Liver (tissue), 3 donors: Measurements from ENCODE around the gene DOCK6.

Source experiments
- GABPA ChIP-seq, 2 donors: IDR thresholded peaks in 1 of 2; conservative IDR thresholded peaks in 1 of 2; 2 replicates each; pipeline ENCODE4 v1.6.1; 2016; ENCODE audit warnings: antibody characterized with exemption in 2 of 2, mild to moderate bottlenecking in 1 of 2, moderate library complexity in 1 of 2
- TF ChIP-seq, protein P1 (sequence below): fragments of 150-350 bp; IDR thresholded peaks from 2 replicates; pipeline ENCODE4 v1.5.1; 2017; ENCODE audit warnings: improper control_type of control experiment, low read depth, low read length; ENCODE audit not compliant: missing input control
- donor health status: healthy.
- donor health status: healthy.

GRCh38 chr19:11171144-11171543, 91.2 kb downstream of the DOCK6 start:
- no peak for TF ChIP-seq GABPA (IDR thresholded peaks at IDR 0.05 in 1 of 2, conservative IDR thresholded peaks at IDR 0.05 in 1 of 2)
- TF ChIP-seq, protein P1, sequence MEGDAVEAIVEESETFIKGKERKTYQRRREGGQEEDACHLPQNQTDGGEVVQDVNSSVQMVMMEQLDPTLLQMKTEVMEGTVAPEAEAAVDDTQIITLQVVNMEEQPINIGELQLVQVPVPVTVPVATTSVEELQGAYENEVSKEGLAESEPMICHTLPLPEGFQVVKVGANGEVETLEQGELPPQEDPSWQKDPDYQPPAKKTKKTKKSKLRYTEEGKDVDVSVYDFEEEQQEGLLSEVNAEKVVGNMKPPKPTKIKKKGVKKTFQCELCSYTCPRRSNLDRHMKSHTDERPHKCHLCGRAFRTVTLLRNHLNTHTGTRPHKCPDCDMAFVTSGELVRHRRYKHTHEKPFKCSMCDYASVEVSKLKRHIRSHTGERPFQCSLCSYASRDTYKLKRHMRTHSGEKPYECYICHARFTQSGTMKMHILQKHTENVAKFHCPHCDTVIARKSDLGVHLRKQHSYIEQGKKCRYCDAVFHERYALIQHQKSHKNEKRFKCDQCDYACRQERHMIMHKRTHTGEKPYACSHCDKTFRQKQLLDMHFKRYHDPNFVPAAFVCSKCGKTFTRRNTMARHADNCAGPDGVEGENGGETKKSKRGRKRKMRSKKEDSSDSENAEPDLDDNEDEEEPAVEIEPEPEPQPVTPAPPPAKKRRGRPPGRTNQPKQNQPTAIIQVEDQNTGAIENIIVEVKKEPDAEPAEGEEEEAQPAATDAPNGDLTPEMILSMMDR = no peak
